GM04503 (cell line): ENCODE data around the gene KLHL34.

Experiments
- DNase-seq: peaks from one replicate; pipeline ENCODE4 v3.0.0-alpha.2; 2012; ENCODE audit warnings: low read depth

The KLHL34 gene

GRCh38 chrX:21655901-21656586 lies 2.1 kb downstream of the KLHL34 start:
- no peak for DNase-seq

- DNase-seq, result no peak
Measured at GRCh38 chrX:21645886-21646285, 12.2 kb downstream of the KLHL34 start.

GRCh38 chrX:21645431-21645830 lies 12.7 kb downstream of the KLHL34 start:
- DNase-seq, result no peak

- DNase-seq, result no peak
Measured at GRCh38 chrX:21639775-21640174, 18.4 kb downstream of the KLHL34 start.

- DNase-seq, result peak; percentile 17
Measured at GRCh38 chrX:21638311-21638710, 19.8 kb downstream of the KLHL34 start.

- no peak for DNase-seq
Measured at GRCh38 chrX:21632027-21632426, 26.1 kb downstream of the KLHL34 start.

- no peak for DNase-seq
Measured at GRCh38 chrX:21623778-21624501, 34.2 kb downstream of the KLHL34 start.

GRCh38 chrX:21620234-21620633 lies 37.9 kb downstream of the KLHL34 start:
- DNase-seq, result no peak

GRCh38 chrX:21616386-21616785 lies 41.7 kb downstream of the KLHL34 start:
- DNase-seq, result no peak

- DNase-seq, result no peak
Measured at GRCh38 chrX:21612154-21612553, 46.0 kb downstream of the KLHL34 start.

- DNase-seq, result no peak
Measured at GRCh38 chrX:21610168-21610567, 48.0 kb downstream of the KLHL34 start.

- no peak for DNase-seq
Measured at GRCh38 chrX:21606002-21606401, 52.1 kb downstream of the KLHL34 start.
